OCI-LY3 (cell line): ENCODE results near the gene ERLIN1.

Experiments
- CTCF ChIP-seq: fragments of 200-600, 300-600 bp; sonication (generic); IDR thresholded peaks from 2 replicates; pipeline ENCODE4 v1.5.1; 2014; ENCODE audit warnings: antibody characterized with exemption, low read length, low read depth
- EZH2phosphoT487 ChIP-seq: fragments of 200-600 bp; shearing (Covaris generic); IDR thresholded peaks from 2 replicates; pipeline ENCODE4 v1.6.1; 2018; ENCODE audit warnings: antibody characterized with exemption, mixed run types, low read depth

- TF ChIP-seq EZH2phosphoT487, result no peak
- TF ChIP-seq CTCF, result no peak
These were observed 76.2 kb downstream of the ERLIN1 start for GRCh38 chr10:100109670-100110069.
